HG02642 (cell line): ENCODE measurements around the gene SMC2.
A peak's percentile ranks its signal among the peaks of the same experiment; 100 is the strongest.

Experiments used
- ATAC-seq: cut with Tn5 transposase; IDR thresholded peaks from one replicate; pipeline ENCODE4 v1.9.1; 2021; ENCODE audit warnings: mild to moderate bottlenecking; ENCODE audit not compliant: unreplicated experiment, poor library complexity

SMC2 gene

DNA sequence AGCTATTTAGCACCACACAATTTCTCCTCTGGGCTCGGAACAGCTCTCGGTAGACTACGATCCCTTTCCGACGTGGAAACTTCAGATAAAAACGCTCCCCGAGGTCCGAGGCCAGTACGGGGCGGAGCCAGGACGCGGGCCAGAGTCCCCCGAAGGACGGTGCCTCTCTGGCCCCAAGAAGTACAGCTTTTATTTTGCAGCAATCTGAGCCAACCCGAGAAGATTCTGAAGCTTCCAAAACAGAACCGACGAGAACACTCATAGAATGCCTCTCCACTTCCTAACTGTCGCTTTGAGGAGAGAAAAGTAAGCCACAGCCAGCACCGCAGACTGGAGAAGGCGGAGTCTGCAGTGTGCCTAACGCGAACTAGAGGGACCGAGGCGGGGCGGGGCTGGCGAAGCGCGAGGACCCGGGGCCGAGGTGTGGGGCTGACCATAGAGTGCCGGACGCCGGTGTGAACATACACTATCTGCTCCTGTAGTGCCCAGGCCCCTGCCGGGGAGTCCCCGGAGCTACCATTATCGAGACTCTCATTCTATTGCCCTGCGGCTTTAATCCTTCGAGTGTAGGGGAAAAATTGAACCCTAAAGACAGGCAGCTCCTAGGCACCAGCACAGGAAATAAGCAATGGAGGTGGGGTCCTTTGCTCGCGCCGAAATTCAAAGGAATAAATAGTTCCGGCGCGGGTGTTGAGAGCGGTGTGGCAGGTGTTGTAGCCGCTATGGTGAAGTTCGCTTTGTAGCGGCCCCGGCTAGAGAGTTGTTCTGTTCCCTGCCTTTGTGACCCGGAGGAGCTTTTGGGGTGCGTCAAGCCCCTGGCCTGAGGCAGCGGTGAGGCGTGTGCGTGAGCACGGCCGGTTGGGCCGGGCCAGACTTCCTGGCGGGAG is at the start of gene SMC2:
Gene SMC2 (plus strand): TSS at position 663 of the 887 bp plus-strand sequence. CDS start 1,076 bp downstream, outside the sequence.
- ATAC-seq = peak; percentile 93

GRCh38 chr9:104068546-104068945 is 25.6 kb upstream of the SMC2 start:
- ATAC-seq = no peak

DNA sequence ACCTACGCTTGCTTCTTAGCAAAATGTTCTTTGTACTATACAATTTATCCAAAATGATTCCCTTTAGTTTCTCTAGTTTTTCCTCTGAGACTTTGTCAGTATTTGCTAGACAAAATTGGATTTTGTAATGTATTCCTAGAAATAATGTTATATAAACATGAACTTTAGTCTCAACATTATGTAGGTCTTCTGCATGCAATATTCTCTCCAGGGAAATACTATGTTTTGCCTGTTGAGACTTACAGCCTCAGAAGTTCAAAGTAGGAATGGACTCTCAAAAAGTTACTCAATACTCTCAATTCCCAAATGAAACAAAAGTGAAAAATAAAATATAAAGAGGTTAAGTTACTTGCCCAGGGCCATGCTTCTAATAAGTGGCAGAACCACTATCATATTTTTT is 24.8 kb upstream of the SMC2 start:
- no peak for ATAC-seq

DNA sequence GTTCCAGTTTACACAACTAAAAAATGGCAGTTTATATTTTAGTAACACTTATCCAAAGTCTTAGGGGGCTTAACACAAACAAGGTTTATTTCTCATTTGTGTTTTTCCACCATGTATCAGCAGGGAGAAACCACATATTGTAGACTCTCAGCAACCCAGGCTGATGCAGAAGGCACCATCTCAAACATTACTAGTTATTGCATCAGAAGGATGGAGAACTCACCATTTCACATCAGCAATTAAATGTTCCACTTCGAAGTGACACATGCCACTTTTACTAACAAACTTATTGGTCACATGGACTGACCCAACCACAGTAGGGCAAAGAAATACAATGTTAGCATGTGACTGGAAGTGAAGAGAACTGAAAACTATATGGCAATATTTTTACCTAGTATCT is 22.5 kb upstream of the SMC2 start:
- ATAC-seq = no peak

DNA sequence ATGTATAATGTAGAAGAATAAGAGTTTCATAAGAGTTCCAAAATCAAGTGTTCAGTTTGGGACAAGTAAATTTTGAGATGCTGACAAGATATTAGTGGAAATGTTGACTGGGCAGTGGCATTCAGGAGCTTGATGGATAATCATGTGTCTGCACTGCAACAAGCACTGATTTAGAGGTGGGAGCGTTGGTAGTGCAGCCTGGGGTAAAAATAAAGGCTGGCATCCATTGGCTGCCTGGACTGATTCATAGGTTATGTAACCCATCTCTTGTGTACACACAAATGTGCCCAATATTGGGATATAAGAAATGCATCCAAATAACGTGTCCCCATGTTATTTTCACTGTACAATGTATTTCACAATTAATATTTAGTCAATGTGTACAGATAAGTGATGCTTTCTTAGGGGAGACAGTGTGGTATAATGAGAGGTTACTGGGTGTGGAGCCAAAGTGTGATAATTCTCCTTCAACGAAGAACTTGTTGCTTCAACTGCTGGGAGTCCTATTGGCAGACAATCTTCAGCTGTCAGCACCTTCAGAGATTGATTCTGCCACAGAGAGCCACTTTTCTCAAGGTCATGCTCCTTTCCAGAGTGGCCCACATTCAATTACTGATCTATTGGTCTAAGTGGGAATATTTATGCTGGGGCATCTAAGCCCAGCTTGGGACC is 20.9 kb upstream of the SMC2 start:
- ATAC-seq = no peak

DNA sequence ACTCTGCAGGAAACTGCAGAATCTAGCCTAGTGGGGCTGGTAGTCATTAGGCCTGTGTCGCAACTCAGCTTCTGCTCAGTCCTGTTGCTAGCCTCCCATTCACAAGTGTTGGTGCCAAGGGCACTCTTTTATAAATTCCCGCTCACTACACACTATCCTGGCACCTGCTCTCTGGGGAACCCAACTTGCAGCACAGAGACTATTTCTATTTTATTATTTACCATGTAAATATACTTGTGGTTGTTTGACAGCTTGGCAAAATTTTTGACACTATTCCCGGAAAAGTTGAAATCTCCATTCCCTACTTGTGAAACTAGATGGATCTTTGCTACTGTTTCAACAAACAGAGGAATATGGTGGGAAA is 20.4 kb upstream of the SMC2 start:
- no peak for ATAC-seq

DNA sequence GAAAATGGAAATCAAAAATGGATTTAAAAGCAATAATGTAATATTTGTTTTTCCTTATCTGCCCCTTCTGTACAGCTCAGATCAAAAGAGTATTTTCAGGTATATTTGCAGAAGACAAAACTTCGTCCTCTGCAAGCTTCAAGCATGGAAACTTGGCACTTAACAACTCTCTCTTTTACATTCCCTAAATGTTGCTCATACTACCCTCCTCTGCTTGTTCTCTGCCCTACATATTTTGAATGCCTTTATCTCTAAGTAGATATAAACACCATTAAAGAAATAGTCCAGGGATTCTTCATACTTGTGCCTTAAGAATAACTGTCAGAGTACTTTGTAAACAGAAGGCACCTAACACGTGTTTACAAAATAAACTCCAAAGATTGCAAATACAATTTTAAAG is 19.2 kb upstream of the SMC2 start:
- ATAC-seq = no peak

DNA sequence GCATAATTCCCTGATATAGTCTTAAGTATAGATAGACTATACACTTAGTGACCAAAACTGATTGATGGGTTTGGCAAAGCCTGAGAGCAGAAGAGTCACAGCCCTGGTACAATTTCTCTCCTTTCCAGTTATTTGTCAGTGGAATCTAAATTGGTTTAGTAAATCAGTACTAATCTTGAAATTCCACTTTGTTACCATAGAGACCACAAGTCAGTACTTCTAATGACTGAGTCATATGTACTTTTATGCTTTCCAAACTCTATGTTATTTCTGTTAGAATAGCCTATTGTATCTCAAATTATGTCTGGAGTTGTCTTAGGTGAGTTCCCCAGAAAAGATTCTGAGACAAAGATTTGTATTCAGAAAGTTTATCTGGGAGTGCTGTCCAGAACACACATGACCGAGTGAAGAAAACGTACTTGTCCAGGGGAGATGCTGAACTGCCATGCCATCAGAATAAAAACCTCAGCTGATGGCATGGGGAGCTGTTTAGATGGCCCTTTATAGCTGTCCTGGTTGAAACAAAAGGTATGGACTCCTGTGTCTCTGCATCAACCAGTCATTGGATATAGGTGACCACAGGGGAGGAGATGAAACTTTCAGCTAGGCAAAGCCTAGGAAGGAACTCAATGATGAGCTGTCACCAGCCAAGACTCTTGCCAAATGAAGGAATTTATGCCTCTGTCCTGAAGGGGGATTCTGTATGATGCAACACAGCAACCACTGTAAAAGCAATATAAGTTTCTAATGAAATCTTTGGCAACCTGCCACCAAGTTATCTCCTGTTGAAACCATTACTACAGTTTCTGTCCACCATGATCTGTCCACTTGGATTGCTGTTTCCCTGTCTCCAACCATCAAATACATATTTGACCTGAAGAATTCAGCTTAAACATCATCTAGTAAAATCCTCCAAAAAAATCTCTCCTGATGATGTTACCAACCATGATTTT is 18.0 kb upstream of the SMC2 start:
- no peak for ATAC-seq

GRCh38 chr9:104078596-104078995 is 15.5 kb upstream of the SMC2 start:
- no peak for ATAC-seq

DNA sequence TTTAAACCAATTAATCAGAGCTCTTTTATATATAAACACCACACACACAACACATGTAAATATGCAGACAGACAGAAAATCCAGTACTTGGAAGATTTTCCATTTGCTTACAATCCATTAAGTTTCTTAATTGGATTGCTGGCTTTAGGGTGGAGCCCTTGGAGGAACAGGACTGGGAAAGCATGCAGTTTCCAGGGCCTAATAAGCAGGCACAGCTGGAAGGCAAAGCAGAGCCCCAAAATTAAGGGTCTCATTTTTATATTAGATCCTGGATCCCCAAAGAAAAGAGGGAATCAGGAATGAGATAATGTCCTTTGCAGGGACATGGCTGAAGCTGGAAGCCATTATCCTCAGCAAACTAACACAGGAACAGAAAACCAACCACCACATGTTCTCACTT is 13.1 kb upstream of the SMC2 start:
- ATAC-seq = no peak

DNA sequence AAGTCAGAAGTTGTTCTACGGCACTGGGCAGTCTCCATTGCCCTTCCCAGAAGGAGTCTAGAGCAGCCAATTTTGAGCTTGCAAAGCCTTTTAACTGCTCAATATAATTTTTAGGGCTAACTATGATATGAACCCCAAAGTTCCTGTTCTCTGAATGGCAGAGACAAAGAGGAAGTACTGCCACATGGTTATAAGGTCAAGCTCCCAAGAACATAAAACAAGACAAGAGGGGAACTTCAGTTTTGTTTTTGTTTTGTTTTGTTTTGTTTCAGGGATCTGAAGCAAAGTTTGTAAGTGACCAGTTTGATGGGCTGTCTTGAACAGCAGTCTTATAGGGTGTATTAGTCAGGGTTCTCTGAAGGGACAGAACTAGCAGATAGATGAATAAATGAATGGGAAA is 11.9 kb upstream of the SMC2 start:
- no peak for ATAC-seq

DNA sequence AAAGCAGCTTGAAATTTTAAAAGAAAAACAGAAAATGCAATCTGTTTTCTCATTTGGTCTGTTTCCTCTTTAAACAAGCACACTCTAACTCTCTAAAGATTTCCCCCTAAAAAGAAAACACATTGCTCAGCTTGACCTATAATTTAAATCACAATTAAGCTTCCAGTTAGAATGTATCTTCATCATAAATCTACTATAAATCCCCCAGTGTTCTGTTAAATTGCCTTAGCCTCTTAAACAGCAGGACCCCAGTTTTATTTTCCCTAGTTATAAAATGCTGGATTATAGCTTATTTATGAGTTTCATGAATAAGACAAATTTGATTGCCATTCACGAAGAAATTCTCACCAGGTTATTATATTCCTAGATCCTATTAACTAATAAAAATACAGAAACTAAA is 8.6 kb upstream of the SMC2 start:
- ATAC-seq = no peak

GRCh38 chr9:104087894-104088293 is 6.2 kb upstream of the SMC2 start:
- no peak for ATAC-seq

- no peak for ATAC-seq
These were observed 5.7 kb upstream of the SMC2 start for GRCh38 chr9:104088416-104088815.

DNA sequence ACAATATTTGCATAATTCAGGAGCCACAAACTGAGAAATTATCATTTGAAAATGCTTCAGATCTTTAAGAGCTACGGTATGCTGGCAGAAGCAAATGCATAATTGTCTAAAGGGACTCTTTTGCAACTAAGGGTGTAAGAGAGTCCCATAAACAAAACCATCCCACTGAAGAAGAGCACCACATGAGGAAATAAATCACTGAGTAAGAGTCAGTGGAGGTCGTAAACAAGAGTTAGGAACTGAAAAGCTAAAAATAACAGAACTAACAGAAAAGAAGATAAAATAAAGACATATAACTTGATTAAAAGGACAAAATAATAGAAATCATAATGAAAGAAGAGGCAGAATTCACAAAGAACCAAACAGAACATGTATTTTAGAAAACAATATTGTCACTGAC is 3.5 kb upstream of the SMC2 start:
- no peak for ATAC-seq

DNA sequence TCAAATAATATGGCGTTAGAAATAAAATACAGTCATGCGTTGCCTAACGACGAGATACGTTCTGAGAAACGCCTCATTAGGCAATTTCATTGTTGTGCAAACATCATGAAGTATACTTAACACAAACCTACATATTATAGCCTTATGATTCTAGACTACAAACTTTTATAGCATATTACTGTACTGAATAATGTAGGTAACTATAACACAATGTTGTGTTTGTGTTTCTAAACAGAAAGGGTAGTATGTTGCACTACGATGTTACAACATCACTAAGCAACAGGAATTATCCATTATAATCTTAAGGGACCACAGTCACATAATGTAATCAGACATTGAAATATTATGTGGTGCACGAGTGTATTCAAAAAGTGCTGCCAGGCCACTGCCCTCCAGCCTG is 3.0 kb upstream of the SMC2 start:
- no peak for ATAC-seq

DNA sequence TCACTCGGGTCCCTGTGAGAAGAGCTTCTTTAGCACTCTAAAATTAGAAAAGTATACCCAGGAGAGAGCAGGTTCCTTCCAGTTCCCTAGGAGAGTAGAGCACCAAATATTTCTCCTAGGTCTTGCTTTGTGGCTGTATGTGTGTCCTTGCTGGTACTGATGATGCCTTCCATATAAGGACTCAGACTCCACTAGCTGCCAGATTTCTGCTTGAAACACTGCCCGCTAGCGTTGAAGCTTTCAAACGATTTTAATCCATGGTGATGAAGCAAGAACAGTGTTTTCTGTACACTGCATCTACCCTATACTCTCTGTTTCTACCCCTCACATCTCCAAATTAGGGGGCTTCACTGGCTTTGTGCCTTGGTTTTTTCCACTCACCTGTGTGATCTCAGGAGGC is 2.4 kb upstream of the SMC2 start:
- peak; percentile 22 for ATAC-seq

DNA sequence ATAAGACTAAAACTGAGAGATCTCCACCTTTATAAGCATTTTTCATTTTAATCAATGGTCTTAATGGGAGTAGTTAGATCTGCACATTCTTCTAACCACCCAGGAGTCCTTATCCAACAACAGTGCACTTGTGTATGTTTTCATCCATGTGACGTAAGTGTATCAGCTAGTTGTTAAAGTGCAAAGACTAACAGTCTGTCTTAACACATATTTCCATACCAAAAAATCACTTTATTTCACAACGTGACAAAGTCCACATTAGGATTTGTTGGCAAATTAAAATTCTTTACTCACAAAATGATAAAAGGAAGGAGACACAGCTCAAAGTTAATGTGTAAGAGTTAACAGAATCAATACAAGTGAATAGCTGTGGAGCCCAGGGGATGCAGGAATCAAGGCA is 1.9 kb upstream of the SMC2 start:
- ATAC-seq = no peak

GRCh38 chr9:104092875-104093600 is 1.1 kb upstream of the SMC2 start:
- no peak for ATAC-seq

DNA sequence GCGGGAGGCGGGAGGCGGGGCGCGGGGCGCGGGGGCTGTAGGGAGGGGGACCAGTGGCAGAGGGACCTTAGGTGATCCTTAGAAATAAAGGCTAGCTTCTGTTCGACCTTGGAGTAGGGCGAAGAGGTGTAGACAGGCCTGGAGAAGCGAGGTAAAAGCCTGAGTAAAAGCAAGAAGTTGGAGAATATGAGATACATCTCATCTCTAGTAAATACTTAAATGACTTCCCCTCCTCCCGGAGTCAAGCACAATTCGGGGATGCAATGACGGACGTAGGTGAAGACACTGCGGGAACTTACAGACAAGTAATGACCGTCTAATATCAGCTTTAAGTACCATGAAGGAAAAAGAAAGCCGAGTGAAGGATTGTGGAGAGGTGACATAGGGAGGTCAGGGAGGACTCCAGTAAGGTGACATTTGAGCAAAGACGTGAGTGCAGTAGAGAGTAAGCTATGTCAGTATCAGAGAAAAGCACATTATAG is 466 bp downstream of the SMC2 start:
- ATAC-seq = peak; percentile 1
